KMS-11 (cell line): ENCODE measurements around the gene GABPA.

Experiments
- H2AFZ ChIP-seq: fragments of 200-600 bp; sonication (generic); 2 replicates; pipeline ENCODE4 v1.6.1; 2016; ENCODE audit warnings: antibody characterized with exemption, mixed run types, low read depth
- H3K27ac ChIP-seq: fragments of 200-600 bp; sonication (generic); 2 replicates; pipeline ENCODE4 v1.6.1; 2016; ENCODE audit warnings: mild to moderate bottlenecking, mixed run types
- H3K27me3 ChIP-seq: fragments of 200-600 bp; sonication (generic); 2 replicates; pipeline ENCODE4 v1.6.1; 2017; ENCODE audit warnings: mild to moderate bottlenecking, low read depth, mixed run types, moderate library complexity; ENCODE audit not compliant: insufficient read depth
- H3K36me3 ChIP-seq: fragments of 200-600 bp; sonication (generic); 2 replicates; pipeline ENCODE4 v1.6.1; 2017; ENCODE audit warnings: mild to moderate bottlenecking, mixed run types; ENCODE audit not compliant: insufficient read depth
- H3K4me1 ChIP-seq: fragments of 200-600 bp; sonication (generic); 2 replicates; pipeline ENCODE4 v1.6.1; 2016; ENCODE audit warnings: mild to moderate bottlenecking, low read depth, mixed run types; ENCODE audit not compliant: poor library complexity, severe bottlenecking
- H3K4me2 ChIP-seq: fragments of 200-600 bp; sonication (generic); 2 replicates; pipeline ENCODE4 v1.7.0; 2016; ENCODE audit warnings: mild to moderate bottlenecking, mixed run types
- H3K4me3 ChIP-seq: fragments of 200-600 bp; sonication (generic); IDR thresholded peaks from 2 replicates; pipeline ENCODE4 v1.6.1; 2017; ENCODE audit warnings: low read depth, low read length, mixed read lengths; ENCODE audit not compliant: insufficient read depth
- H3K79me2 ChIP-seq: fragments of 200-600 bp; sonication (generic); 2 replicates; pipeline ENCODE4 v1.6.1; 2016; ENCODE audit warnings: low read depth, mixed run types; ENCODE audit not compliant: insufficient read depth
- H3K9ac ChIP-seq: fragments of 200-600 bp; sonication (generic); 2 replicates; pipeline ENCODE4 v1.6.1; 2016; ENCODE audit warnings: mild to moderate bottlenecking, mixed run types
- H4K20me1 ChIP-seq: fragments of 200-600 bp; sonication (generic); 2 replicates; pipeline ENCODE4 v1.6.1; 2016; ENCODE audit warnings: mild to moderate bottlenecking, mixed run types; ENCODE audit not compliant: insufficient read depth
- CTCF ChIP-seq: fragments of 200-600 bp; sonication (generic); conservative IDR thresholded peaks from 2 replicates; pipeline ENCODE4 v1.6.1; 2017; ENCODE audit warnings: low read depth, mild to moderate bottlenecking, antibody characterized with exemption, low read length, moderate library complexity, mixed read lengths

GABPA gene

GRCh38 chr21:25759573-25759972 lies 24.8 kb downstream of the GABPA start:
- peaks cover 6% of the 10 kb centered on the region; the same call in 1 of the 2 replicates for H3K36me3 ChIP-seq
- H3K79me2 ChIP-seq = no peaks in the 10 kb centered on the region
- no peaks in the 10 kb centered on the region for H3K27me3 ChIP-seq
- no peaks in the 10 kb centered on the region for H4K20me1 ChIP-seq
- H3K4me2 ChIP-seq = no peak overlapping the region
- no peak overlapping the region for H2AFZ ChIP-seq
- H3K9ac ChIP-seq = no peak overlapping the region
- TF ChIP-seq CTCF = no peak
- no peak overlapping the region for H3K27ac ChIP-seq
- peaks cover 19% of the 10 kb centered on the region for H3K4me1 ChIP-seq
- H3K4me3 ChIP-seq = no peak overlapping the region

GRCh38 chr21:25760061-25760460 lies 25.3 kb downstream of the GABPA start:
- H3K4me2 ChIP-seq = no peak overlapping the region
- no peaks in the 10 kb centered on the region for H3K27me3 ChIP-seq
- H3K79me2 ChIP-seq = no peaks in the 10 kb centered on the region
- no peak overlapping the region for H3K4me3 ChIP-seq
- H3K36me3 ChIP-seq = peaks cover 6% of the 10 kb centered on the region; the same call in 1 of the 2 replicates
- H4K20me1 ChIP-seq = no peaks in the 10 kb centered on the region
- H3K9ac ChIP-seq = no peak overlapping the region
- no peak overlapping the region for H2AFZ ChIP-seq
- TF ChIP-seq CTCF = no peak
- no peak overlapping the region for H3K27ac ChIP-seq
- peaks cover 19% of the 10 kb centered on the region for H3K4me1 ChIP-seq

DNA sequence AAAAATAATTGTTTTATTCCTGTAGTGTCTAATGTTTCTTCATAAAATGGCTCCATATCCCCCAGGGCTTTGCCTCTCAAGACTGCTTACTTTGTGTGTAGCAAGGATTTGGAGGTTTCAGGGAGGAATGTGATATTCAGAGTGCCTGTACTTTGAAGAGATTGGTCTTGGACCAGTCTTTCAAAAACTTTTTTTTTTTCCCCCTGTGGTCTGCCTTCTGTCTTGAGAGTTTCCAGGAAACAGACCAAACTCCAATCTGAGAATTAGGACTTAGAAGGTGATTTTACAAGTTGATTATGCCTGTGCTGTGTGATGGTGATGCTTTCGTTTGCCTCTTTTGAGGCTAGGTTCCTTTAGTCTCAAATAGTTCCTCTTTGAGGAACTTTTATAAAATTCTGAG lies 25.9 kb downstream of the GABPA start:
- Histone ChIP-seq H4K20me1 (no peaks in the 10 kb centered on the region), H3K4me2 (no peak overlapping the region), H3K27me3 (no peaks in the 10 kb centered on the region), H3K36me3 (peaks cover 6% of the 10 kb centered on the region; the same call in 1 of the 2 replicates), H3K9ac (no peak overlapping the region), H3K4me1 (peaks cover 16% of the 10 kb centered on the region), H3K79me2 (no peaks in the 10 kb centered on the region), H3K4me3 (no peak overlapping the region), H3K27ac (no peak overlapping the region), H2AFZ (no peak overlapping the region)
- TF ChIP-seq CTCF = no peak

- H4K20me1 ChIP-seq = no peaks in the 10 kb centered on the region
- no peak overlapping the region for H3K27ac ChIP-seq
- peaks cover 6% of the 10 kb centered on the region; the same call in 1 of the 2 replicates for H3K36me3 ChIP-seq
- H3K4me1 ChIP-seq = no peaks in the 10 kb centered on the region
- H2AFZ ChIP-seq = no peak overlapping the region
- H3K4me3 ChIP-seq = no peak overlapping the region
- no peaks in the 10 kb centered on the region for H3K79me2 ChIP-seq
- no peaks in the 10 kb centered on the region for H3K27me3 ChIP-seq
- H3K9ac ChIP-seq = no peak overlapping the region
- no peak overlapping the region for H3K4me2 ChIP-seq
- TF ChIP-seq CTCF = no peak
These were observed 29.3 kb downstream of the GABPA start for GRCh38 chr21:25764065-25764464.
